Uterus (tissue), 2 donors: ENCODE data around the gene EVX1.

ENCODE experiments used
- POLR2A ChIP-seq, 2 donors: fragments of 450-650 bp; IDR thresholded peaks; one replicate each; pipeline ENCODE4 v1.6.1; 2016; ENCODE audit warnings: antibody characterized with exemption in 2 of 2, mild to moderate bottlenecking in 1 of 2, moderate library complexity in 1 of 2
- TF ChIP-seq, protein P1 (sequence below), 4 experiments: fragments of 200-600 bp in 2 of 4; fragments of 450-650 bp in 2 of 4; sonication (generic) in 2 of 4; IDR thresholded peaks; one replicate each; pipeline ENCODE4 v1.5.1; 2016 to 2019; ENCODE audit warnings: antibody characterized with exemption in 4 of 4, mild to moderate bottlenecking in 2 of 4, moderate library complexity in 1 of 4

DNA sequence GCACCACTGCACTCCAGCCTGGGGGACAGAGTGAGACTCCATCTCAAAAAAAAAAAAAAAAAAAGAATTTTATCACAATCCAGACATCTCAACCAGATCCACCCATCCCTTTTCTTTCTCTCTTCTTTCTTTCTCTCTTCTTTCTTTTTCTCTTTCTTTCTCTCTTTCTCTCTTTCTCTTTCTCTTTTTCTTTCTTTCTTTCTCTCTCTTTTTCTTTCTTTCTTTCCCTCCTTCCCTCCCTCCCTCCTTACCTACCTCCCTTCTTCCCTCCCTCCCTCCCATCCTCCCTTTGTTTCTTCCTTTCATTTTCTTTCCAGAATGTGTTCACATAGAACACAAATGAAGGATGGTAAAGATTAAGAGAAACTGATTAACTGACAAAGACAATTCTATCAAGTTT lies 24.7 kb upstream of the EVX1 start:
- TF ChIP-seq, protein P1, sequence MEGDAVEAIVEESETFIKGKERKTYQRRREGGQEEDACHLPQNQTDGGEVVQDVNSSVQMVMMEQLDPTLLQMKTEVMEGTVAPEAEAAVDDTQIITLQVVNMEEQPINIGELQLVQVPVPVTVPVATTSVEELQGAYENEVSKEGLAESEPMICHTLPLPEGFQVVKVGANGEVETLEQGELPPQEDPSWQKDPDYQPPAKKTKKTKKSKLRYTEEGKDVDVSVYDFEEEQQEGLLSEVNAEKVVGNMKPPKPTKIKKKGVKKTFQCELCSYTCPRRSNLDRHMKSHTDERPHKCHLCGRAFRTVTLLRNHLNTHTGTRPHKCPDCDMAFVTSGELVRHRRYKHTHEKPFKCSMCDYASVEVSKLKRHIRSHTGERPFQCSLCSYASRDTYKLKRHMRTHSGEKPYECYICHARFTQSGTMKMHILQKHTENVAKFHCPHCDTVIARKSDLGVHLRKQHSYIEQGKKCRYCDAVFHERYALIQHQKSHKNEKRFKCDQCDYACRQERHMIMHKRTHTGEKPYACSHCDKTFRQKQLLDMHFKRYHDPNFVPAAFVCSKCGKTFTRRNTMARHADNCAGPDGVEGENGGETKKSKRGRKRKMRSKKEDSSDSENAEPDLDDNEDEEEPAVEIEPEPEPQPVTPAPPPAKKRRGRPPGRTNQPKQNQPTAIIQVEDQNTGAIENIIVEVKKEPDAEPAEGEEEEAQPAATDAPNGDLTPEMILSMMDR (IDR thresholded peaks at IDR 0.05), result no peak
- no peak for TF ChIP-seq POLR2A (IDR thresholded peaks at IDR 0.05)
